Neutrophil (primary cell): Measurements from ENCODE around the gene SH3GLB1.
A peak's percentile ranks its signal among the peaks of the same experiment; 100 is the strongest.

Source experiments
- H3K27ac ChIP-seq: fragments of 200-600 bp; sonication (generic); 2 replicates; pipeline ENCODE4 v1.5.1; 2016; ENCODE audit warnings: mild to moderate bottlenecking, moderate library complexity
- H3K27me3 ChIP-seq: fragments of 200-600 bp; sonication (generic); 2 replicates; pipeline ENCODE4 v1.6.0; 2016; ENCODE audit warnings: mild to moderate bottlenecking
- H3K36me3 ChIP-seq: fragments of 200-600 bp; sonication (generic); 2 replicates; pipeline ENCODE4 v1.5.1; 2017
- H3K4me1 ChIP-seq, 2 experiments: fragments of 200-600 bp in 1 of 2; sonication (generic) in 1 of 2; 1 replicate in 1 of 2; 2 replicates in 1 of 2; pipeline versions ENCODE4 v1.5.1 to v1.6.1; 2013 to 2016; ENCODE audit warnings: low read depth in 1 of 2, low read length in 1 of 2, mild to moderate bottlenecking in 1 of 2, moderate library complexity in 1 of 2; ENCODE audit not compliant: control insufficient read depth in 1 of 2, insufficient read depth in 1 of 2
- H3K4me3 ChIP-seq, 2 experiments: fragments of 200-600 bp in 1 of 2; sonication (generic) in 1 of 2; 1 replicate in 1 of 2; 2 replicates in 1 of 2; pipeline ENCODE4 v1.5.1; 2013 to 2016; ENCODE audit warnings: low read depth in 1 of 2, low read length in 1 of 2, mild to moderate bottlenecking in 1 of 2, moderate library complexity in 1 of 2
- H3K9me3 ChIP-seq: fragments of 200-600 bp; sonication (generic); 2 replicates; pipeline ENCODE4 v1.5.1; 2016
- TF ChIP-seq, protein P1 (sequence below): fragments of 200-600 bp; sonication (generic); IDR thresholded peaks from 2 replicates; pipeline ENCODE4 v1.5.1; 2016; ENCODE audit warnings: antibody characterized with exemption

SH3GLB1 gene

DNA sequence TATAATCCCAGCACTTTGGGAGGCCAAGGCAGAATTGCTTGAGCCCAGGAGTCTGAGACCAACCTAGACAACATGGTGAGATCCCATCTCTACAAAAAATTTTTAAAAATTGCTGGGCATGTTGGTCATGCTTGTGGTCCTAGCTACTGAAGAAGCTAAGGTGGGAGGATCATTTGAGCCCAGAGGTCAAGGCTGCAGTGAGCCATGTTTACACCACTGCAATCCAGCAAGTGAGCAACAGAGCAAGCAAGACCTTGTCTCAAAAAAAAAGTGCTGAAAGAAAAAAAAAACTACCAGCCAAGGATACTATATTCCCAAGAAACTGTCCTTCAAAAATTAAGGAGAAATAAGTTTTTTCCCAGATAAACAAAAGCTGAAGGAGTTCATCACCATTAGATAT lies 78.1 kb downstream of the SH3GLB1 start:
- TF ChIP-seq, protein P1, sequence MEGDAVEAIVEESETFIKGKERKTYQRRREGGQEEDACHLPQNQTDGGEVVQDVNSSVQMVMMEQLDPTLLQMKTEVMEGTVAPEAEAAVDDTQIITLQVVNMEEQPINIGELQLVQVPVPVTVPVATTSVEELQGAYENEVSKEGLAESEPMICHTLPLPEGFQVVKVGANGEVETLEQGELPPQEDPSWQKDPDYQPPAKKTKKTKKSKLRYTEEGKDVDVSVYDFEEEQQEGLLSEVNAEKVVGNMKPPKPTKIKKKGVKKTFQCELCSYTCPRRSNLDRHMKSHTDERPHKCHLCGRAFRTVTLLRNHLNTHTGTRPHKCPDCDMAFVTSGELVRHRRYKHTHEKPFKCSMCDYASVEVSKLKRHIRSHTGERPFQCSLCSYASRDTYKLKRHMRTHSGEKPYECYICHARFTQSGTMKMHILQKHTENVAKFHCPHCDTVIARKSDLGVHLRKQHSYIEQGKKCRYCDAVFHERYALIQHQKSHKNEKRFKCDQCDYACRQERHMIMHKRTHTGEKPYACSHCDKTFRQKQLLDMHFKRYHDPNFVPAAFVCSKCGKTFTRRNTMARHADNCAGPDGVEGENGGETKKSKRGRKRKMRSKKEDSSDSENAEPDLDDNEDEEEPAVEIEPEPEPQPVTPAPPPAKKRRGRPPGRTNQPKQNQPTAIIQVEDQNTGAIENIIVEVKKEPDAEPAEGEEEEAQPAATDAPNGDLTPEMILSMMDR: no peak
- Histone ChIP-seq H3K9me3 (no peaks in the 10 kb centered on the region), H3K27ac (no peak overlapping the region), H3K27me3 (no peaks in the 10 kb centered on the region), H3K4me1 (peaks cover 22 to 26% of the 10 kb centered on the region in 2 experiments), H3K36me3 (no peaks in the 10 kb centered on the region), H3K4me3 (no peak overlapping the region)

DNA sequence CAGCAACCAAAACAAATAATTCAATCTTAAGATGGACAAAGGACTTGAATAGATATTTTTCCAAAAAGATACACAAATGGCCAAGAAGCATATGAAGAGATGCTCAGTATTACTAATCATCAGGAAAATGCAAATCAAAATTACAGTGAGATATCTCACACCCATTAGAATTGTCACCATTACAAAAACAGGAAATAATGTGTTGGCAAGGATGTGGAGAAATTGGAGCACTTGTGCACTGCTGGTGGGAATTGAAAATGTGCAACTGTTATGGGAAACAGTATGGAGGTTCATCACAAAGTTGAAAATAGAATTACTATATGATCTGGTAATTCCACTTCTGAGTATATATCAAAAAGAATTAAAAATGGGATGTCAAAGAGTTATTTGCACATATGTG lies 83.2 kb downstream of the SH3GLB1 start:
- Histone ChIP-seq H3K4me3 (peak overlapping the region in 1 of 2 experiments; percentile 15), H3K27ac (peak overlapping the region; percentile 92)
- TF ChIP-seq, protein P1: no peak

DNA sequence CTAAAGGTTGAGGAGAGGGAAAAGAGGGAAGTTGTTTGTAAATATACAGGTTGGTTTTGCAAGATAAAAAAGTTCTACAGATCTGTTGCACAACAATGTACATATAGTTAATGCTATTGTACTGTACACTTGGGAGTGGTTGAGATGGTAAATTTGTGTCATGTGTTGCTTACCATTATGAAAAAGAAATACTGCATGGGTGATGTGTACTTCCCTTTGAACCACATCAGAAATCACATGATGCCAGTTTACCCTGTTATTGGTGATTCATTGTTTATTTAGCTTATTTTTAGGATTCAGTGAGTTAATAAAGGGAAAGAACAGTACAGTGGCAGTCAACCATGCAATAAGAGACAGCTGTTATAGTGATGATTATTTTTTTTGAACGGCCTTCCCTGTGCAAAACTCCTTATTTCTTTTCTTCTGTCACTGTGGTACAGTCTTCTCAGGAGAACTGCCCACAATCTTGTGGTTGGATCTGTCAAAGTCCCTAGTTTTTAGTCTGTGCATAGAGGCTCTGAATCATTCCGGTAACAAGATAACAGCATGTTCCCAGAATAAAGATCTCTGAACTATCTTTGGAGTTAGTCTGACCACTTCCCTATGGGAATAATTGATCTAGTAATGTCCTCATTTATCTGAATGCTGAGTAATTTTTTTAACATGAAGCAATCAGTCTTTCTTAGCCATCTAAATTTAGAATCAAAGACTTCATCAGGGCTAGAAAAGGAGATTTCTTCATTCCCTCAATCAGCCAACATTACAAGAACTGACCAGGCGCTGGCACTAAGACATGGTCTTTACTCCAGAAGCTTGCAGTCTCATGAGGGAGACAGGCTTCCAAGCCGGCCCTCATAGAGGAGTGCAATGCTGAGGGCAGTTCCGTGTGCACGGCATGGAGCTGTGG lies 84.2 kb downstream of the SH3GLB1 start:
- Histone ChIP-seq H3K4me3 (peak overlapping the region; percentile 23 to 31), H3K27ac (peak overlapping the region; percentile 92), H3K36me3 (no peaks in the 10 kb centered on the region), H3K27me3 (no peaks in the 10 kb centered on the region), H3K4me1 (peaks cover 50 to 54% of the 10 kb centered on the region in 2 experiments), H3K9me3 (no peaks in the 10 kb centered on the region)
- TF ChIP-seq, protein P1: no peak

More for the DNA sequence above, 83.2 kb downstream of the SH3GLB1 start:
- no peaks in the 10 kb centered on the region for H3K9me3 ChIP-seq
- H3K36me3 ChIP-seq: no peaks in the 10 kb centered on the region
- no peaks in the 10 kb centered on the region for H3K27me3 ChIP-seq
- peaks cover 40 to 44% of the 10 kb centered on the region in 2 experiments for H3K4me1 ChIP-seq

DNA sequence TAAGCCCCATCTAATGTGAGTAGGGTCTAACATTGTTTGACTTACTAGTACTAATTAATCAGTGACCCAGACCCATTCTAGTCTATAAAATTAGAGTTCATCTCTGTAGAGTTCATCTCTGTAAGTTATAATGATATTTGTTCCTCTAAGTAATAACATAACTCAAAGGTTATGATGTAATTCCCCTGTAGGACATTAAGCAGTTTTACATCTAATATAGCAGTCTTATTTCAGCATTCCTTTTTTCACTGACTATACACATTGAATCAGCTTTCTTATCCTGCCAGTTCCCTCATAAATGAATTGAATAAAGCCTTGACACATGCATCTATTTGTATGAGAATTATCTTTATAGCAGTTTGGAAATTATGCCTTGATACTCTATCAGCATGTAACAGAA lies 90.9 kb downstream of the SH3GLB1 start:
- Histone ChIP-seq H3K36me3 (no peaks in the 10 kb centered on the region), H3K27me3 (no peaks in the 10 kb centered on the region), H3K9me3 (no peaks in the 10 kb centered on the region), H3K4me1 (peaks cover 26 to 41% of the 10 kb centered on the region in 2 experiments), H3K27ac (peak overlapping the region; percentile 18), H3K4me3 (no peak overlapping the region)
- TF ChIP-seq, protein P1: no peak
